ENCODE data around the gene PACRG.

PACRG gene

GRCh38 chr6:163324688-163325389 is 597.1 kb downstream of the PACRG start:
- DNase-seq = no peak

- DNase-seq = no peak
Measured at GRCh38 chr6:163325390-163325784, 597.6 kb downstream of the PACRG start.

- DNase-seq = no peak
Measured at GRCh38 chr6:163327165-163327880, 599.5 kb downstream of the PACRG start.

- no peak for DNase-seq
Measured at GRCh38 chr6:163327921-163328320, 600.1 kb downstream of the PACRG start.

- DNase-seq = no peak
Measured at GRCh38 chr6:163328411-163328810, 600.6 kb downstream of the PACRG start.

- no peak for DNase-seq
Measured at GRCh38 chr6:163329991-163330390, 602.2 kb downstream of the PACRG start.

GRCh38 chr6:163331245-163331644 is 603.5 kb downstream of the PACRG start:
- DNase-seq = no peak

GRCh38 chr6:163332575-163332974 is 604.8 kb downstream of the PACRG start:
- DNase-seq = no peak

GRCh38 chr6:163333038-163333437 is 605.3 kb downstream of the PACRG start:
- DNase-seq = no peak

- DNase-seq = no peak
Measured at GRCh38 chr6:163333701-163334663, 606.2 kb downstream of the PACRG start.

- DNase-seq = no peak
Measured at GRCh38 chr6:163335056-163335455, 607.3 kb downstream of the PACRG start.

- DNase-seq = no peak
Measured at GRCh38 chr6:163335671-163336545, 608.1 kb downstream of the PACRG start.

GRCh38 chr6:163336961-163337360 is 609.2 kb downstream of the PACRG start:
- DNase-seq = no peak

GRCh38 chr6:163337958-163338357 is 610.2 kb downstream of the PACRG start:
- no peak for DNase-seq

GRCh38 chr6:163338671-163339405 is 611.1 kb downstream of the PACRG start:
- no peak for DNase-seq

- DNase-seq = no peak
Measured at GRCh38 chr6:163339466-163339865, 611.7 kb downstream of the PACRG start.

- DNase-seq = no peak
Measured at GRCh38 chr6:163340201-163340887, 612.6 kb downstream of the PACRG start.

GRCh38 chr6:163341224-163342061 is 613.7 kb downstream of the PACRG start:
- DNase-seq = no peak

- DNase-seq = no peak
Measured at GRCh38 chr6:163342571-163343539, 615.1 kb downstream of the PACRG start.
